ENCODE measurements around the gene ZNF609.

DNA sequence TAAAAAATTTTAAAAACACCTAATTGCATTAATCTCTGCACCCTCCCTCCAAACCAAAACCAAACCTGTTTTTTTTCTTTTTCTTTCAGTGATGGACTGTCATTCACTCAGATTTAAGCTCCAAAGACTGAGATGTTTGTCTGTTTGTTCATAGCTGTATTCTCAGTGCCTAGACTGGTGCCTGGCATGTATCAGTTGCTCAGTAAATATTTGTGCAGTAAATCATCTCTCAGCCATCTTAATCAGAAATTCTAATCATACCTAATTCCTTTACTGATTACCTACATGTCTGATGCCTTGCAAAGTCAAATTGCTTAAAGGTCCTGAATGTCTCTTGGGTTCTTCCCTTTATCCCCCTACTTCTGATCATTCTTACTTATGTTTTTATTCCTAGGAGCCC, 138.8 kb downstream of the ZNF609 start:
- TF ChIP-seq RARB (CRISPR knock-in tag; IDR thresholded peaks at IDR 0.05) (no peak), TCF4 (CRISPR knock-in tag; IDR thresholded peaks at IDR 0.05; ENCODE audit: borderline replicate concordance) (no peak), ZFP30 (CRISPR knock-in tag; IDR thresholded peaks at IDR 0.05) (no peak), SNAI2 (CRISPR knock-in tag; IDR thresholded peaks at IDR 0.05) (no peak), CSDC2 (CRISPR knock-in tag; IDR thresholded peaks at IDR 0.05) (no peak), CSRNP3 (CRISPR knock-in tag; IDR thresholded peaks at IDR 0.05) (no peak), OSR1 (CRISPR knock-in tag; IDR thresholded peaks at IDR 0.05) (no peak)
- TF ChIP-seq, protein P1, sequence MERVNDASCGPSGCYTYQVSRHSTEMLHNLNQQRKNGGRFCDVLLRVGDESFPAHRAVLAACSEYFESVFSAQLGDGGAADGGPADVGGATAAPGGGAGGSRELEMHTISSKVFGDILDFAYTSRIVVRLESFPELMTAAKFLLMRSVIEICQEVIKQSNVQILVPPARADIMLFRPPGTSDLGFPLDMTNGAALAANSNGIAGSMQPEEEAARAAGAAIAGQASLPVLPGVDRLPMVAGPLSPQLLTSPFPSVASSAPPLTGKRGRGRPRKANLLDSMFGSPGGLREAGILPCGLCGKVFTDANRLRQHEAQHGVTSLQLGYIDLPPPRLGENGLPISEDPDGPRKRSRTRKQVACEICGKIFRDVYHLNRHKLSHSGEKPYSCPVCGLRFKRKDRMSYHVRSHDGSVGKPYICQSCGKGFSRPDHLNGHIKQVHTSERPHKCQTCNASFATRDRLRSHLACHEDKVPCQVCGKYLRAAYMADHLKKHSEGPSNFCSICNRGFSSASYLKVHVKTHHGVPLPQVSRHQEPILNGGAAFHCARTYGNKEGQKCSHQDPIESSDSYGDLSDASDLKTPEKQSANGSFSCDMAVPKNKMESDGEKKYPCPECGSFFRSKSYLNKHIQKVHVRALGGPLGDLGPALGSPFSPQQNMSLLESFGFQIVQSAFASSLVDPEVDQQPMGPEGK (CRISPR knock-in tag; IDR thresholded peaks at IDR 0.05; ENCODE audit: borderline replicate concordance), result no peak
- TF ChIP-seq, protein P2, sequence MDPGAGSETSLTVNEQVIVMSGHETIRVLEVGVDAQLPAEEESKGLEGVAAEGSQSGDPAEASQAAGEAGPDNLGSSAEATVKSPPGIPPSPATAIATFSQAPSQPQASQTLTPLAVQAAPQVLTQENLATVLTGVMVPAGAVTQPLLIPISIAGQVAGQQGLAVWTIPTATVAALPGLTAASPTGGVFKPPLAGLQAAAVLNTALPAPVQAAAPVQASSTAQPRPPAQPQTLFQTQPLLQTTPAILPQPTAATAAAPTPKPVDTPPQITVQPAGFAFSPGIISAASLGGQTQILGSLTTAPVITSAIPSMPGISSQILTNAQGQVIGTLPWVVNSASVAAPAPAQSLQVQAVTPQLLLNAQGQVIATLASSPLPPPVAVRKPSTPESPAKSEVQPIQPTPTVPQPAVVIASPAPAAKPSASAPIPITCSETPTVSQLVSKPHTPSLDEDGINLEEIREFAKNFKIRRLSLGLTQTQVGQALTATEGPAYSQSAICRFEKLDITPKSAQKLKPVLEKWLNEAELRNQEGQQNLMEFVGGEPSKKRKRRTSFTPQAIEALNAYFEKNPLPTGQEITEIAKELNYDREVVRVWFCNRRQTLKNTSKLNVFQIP (CRISPR knock-in tag; IDR thresholded peaks at IDR 0.05; ENCODE audit: borderline replicate concordance, low read depth), result no peak
- TF ChIP-seq, protein P3, sequence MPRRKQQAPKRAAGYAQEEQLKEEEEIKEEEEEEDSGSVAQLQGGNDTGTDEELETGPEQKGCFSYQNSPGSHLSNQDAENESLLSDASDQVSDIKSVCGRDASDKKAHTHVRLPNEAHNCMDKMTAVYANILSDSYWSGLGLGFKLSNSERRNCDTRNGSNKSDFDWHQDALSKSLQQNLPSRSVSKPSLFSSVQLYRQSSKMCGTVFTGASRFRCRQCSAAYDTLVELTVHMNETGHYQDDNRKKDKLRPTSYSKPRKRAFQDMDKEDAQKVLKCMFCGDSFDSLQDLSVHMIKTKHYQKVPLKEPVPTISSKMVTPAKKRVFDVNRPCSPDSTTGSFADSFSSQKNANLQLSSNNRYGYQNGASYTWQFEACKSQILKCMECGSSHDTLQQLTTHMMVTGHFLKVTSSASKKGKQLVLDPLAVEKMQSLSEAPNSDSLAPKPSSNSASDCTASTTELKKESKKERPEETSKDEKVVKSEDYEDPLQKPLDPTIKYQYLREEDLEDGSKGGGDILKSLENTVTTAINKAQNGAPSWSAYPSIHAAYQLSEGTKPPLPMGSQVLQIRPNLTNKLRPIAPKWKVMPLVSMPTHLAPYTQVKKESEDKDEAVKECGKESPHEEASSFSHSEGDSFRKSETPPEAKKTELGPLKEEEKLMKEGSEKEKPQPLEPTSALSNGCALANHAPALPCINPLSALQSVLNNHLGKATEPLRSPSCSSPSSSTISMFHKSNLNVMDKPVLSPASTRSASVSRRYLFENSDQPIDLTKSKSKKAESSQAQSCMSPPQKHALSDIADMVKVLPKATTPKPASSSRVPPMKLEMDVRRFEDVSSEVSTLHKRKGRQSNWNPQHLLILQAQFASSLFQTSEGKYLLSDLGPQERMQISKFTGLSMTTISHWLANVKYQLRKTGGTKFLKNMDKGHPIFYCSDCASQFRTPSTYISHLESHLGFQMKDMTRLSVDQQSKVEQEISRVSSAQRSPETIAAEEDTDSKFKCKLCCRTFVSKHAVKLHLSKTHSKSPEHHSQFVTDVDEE (CRISPR knock-in tag; IDR thresholded peaks at IDR 0.05), result no peak

Data from SK-N-SH treated with all-trans-retinoic acid at 6 μM for 48 hours (cell line).